GM18526 (cell line): ENCODE measurements around the gene FCSK.

ENCODE experiments used
- POLR2A ChIP-seq: IDR thresholded peaks from 3 replicates; pipeline ENCODE4 v1.6.1; 2011; ENCODE audit not compliant: insufficient read length; ENCODE audit errors: extremely low read depth

FCSK gene

GRCh38 chr16:70441406-70441990, 12.9 kb upstream of the FCSK start:
- TF ChIP-seq POLR2A: no peak

GRCh38 chr16:70442344-70442743, 12.1 kb upstream of the FCSK start:
- no peak for TF ChIP-seq POLR2A

GRCh38 chr16:70444249-70445063, 9.9 kb upstream of the FCSK start:
- no peak for TF ChIP-seq POLR2A

GRCh38 chr16:70448075-70448474, 6.3 kb upstream of the FCSK start:
- no peak for TF ChIP-seq POLR2A

- TF ChIP-seq POLR2A: no peak
Observed at GRCh38 chr16:70453117-70453891, 1.1 kb upstream of the FCSK start.

- TF ChIP-seq POLR2A: no peak
Observed at GRCh38 chr16:70453892-70454221, 538 bp upstream of the FCSK start.

GRCh38 chr16:70455910-70456309, 1.5 kb downstream of the FCSK start:
- TF ChIP-seq POLR2A: no peak

- TF ChIP-seq POLR2A: no peak
Observed at GRCh38 chr16:70457446-70458166, 3.2 kb downstream of the FCSK start.

- TF ChIP-seq POLR2A: no peak
Observed at GRCh38 chr16:70460737-70461261, 6.4 kb downstream of the FCSK start.

GRCh38 chr16:70463235-70463634, 8.8 kb downstream of the FCSK start:
- TF ChIP-seq POLR2A: no peak

- no peak for TF ChIP-seq POLR2A
Observed at GRCh38 chr16:70465999-70466804, 11.8 kb downstream of the FCSK start.

- no peak for TF ChIP-seq POLR2A
Observed at GRCh38 chr16:70466805-70467076, 12.3 kb downstream of the FCSK start.

- TF ChIP-seq POLR2A: no peak
Observed at GRCh38 chr16:70467113-70467512, 12.7 kb downstream of the FCSK start.

- TF ChIP-seq POLR2A: no peak
Observed at GRCh38 chr16:70467608-70468007, 13.2 kb downstream of the FCSK start.
